ENCODE data around the gene USP15. TPM values are rescaled to one million over a fixed set of nuclear protein-coding genes. Genes with fewer than 3 reads are reported as not detected.
A peak's percentile ranks its signal among the peaks of the same experiment; 100 is the strongest.

The USP15 gene
- total RNA-seq, 2 donors from 2014 or later, result 186 to 222 TPM

DNA sequence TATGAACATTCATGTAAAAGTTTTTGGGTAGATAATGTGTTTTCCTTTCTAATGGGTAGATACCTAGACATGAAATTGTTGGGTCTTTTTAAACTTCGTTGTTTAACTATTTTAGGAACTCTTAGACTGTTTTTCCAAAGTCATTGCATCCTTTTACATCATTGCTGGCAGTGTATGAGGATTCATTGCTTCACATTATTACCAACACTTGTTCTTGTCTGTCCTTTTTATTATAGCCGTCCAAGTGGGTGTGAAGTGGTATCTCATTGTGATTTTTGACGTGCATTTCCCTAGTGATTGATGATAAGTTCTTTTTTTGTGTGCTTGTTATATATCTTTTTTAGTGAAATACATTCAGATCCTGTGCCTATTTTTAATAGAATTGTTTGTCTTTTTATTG is 39.4 kb downstream of the USP15 start:
- peaks cover 12% of the 10 kb centered on the region for H3K36me3 Mint-ChIP-seq (ENCODE audit: low read depth)
- no peak for DNase-seq
- no peaks in the 10 kb centered on the region for H3K9me3 ChIP-seq (ENCODE audit: control insufficient read depth, low read length, poor library complexity, severe bottlenecking)
- no peak for ATAC-seq
- H3K4me3 Mint-ChIP-seq, result no peak overlapping the region
- H3K4me1 Mint-ChIP-seq, result peaks cover 36% of the 10 kb centered on the region
- no peaks in the 10 kb centered on the region for H3K27me3 Mint-ChIP-seq
- peak overlapping the region; percentile 0 for H3K27ac Mint-ChIP-seq

DNA sequence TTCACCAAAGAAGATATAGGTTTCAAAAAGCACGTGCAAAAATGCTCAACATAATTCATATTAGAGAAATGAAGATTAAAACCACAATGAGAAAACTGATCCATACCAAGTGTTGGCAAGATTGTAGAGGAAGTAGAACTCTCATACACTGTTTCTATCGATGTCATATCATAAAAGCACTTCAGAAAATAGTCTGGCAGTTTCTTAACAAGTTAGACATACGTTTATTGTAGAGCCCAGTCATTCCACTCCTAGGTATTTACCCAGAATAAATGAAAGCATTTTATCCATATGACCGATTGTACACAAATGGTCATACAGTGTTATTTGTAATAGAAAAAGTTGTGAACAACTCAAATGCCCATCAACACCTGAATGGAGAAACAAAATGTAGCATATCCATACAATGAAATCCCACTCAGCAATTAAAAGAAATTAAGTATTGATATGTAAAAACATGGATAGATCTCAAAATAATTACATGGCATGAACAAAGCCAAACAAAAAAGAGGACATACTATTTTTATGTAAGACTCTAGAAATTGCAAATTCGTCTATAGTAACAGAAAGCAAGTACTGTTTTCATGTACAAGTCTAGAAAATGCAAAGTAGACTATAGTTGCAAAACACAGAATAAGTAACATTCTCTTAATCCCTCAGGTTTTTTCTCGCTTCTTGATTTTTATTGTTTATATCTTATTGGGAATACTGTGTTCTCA is 41.0 kb downstream of the USP15 start:
- Mint-ChIP-seq H3K27me3 (no peaks in the 10 kb centered on the region), H3K4me1 (peaks cover 26% of the 10 kb centered on the region), H3K36me3 (ENCODE audit: low read depth) (peaks cover 8% of the 10 kb centered on the region), H3K4me3 (no peak overlapping the region), H3K27ac (no peak overlapping the region)
- ATAC-seq (no peak), DNase-seq (no peak)
- H3K9me3 ChIP-seq (ENCODE audit: control insufficient read depth, low read length, poor library complexity, severe bottlenecking), result no peaks in the 10 kb centered on the region

DNA sequence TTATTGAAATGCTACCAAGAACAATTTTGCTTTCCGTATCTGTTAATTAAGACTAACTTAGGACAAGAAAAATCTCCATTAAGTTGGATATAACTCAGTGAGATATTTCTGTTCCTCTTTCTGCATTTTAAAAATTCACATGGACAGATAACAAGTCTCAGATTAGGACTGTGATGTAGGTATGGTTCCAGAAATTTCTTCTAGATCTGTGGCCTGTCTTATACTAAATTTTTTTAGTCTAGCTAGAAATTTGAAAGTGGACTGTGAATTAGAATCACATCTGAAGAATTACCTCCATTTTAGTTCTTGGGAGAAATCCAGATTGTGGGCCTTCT is 41.6 kb downstream of the USP15 start:
- no peak overlapping the region for H3K27ac Mint-ChIP-seq
- no peak overlapping the region for H3K4me3 Mint-ChIP-seq
- no peak for DNase-seq
- H3K27me3 Mint-ChIP-seq, result no peaks in the 10 kb centered on the region
- peaks cover 24% of the 10 kb centered on the region for H3K4me1 Mint-ChIP-seq
- peaks cover 8% of the 10 kb centered on the region for H3K36me3 Mint-ChIP-seq (ENCODE audit: low read depth)
- no peaks in the 10 kb centered on the region for H3K9me3 ChIP-seq (ENCODE audit: control insufficient read depth, low read length, poor library complexity, severe bottlenecking)
- ATAC-seq, result no peak

DNA sequence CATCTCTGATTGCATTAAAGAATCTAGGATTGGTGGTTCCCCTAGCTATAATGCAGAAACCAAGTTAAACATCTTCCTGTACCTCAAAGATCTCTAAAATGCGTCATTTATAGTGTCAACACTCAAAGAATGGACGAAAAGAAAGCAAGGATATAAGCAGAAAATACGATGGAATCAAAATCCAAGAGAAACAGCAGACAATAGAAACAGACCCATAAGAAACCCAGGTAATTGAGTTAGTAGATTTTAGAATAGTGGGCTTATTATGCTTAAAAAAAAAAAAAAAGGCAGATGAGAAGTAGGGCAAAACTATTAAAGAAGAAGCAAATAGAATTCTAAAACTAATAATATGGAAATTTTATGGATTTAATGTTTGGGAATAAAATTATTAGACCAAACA is 44.4 kb downstream of the USP15 start:
- no peak for ATAC-seq
- Mint-ChIP-seq H3K4me1 (peaks cover 30% of the 10 kb centered on the region), H3K36me3 (ENCODE audit: low read depth) (peaks cover 6% of the 10 kb centered on the region)

DNA sequence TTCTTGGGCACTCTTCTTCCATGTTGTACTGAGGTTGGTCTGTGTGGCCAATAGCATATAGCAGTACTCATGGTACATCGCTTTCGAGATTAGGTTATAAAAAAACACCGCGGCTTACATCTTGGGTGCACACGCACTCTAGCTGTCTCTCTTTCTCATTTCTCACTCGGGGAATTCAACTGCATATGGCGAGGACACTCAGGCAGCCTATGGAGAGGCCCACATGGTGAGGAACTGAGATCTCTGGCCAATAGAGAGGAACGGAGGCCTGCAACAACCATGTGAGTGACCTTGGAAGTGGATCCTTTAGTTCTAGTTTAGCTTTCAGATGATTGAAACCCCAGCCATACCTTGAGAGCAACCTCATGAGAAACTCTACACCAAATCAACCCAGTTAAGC is 45.6 kb downstream of the USP15 start:
- Mint-ChIP-seq H3K4me1 (peaks cover 32% of the 10 kb centered on the region), H3K36me3 (ENCODE audit: low read depth) (peaks cover 4% of the 10 kb centered on the region), H3K27ac (no peak overlapping the region), H3K27me3 (no peaks in the 10 kb centered on the region), H3K4me3 (no peak overlapping the region)
- no peak for DNase-seq
- no peak for ATAC-seq
- no peaks in the 10 kb centered on the region for H3K9me3 ChIP-seq (ENCODE audit: control insufficient read depth, low read length, poor library complexity, severe bottlenecking)

More for the DNA sequence above, 44.4 kb downstream of the USP15 start:
- H3K4me3 Mint-ChIP-seq, result no peak overlapping the region
- peak overlapping the region; percentile 8 for H3K27ac Mint-ChIP-seq
- DNase-seq, result no peak
- H3K9me3 ChIP-seq (ENCODE audit: control insufficient read depth, low read length, poor library complexity, severe bottlenecking), result no peaks in the 10 kb centered on the region
- no peaks in the 10 kb centered on the region for H3K27me3 Mint-ChIP-seq

DNA sequence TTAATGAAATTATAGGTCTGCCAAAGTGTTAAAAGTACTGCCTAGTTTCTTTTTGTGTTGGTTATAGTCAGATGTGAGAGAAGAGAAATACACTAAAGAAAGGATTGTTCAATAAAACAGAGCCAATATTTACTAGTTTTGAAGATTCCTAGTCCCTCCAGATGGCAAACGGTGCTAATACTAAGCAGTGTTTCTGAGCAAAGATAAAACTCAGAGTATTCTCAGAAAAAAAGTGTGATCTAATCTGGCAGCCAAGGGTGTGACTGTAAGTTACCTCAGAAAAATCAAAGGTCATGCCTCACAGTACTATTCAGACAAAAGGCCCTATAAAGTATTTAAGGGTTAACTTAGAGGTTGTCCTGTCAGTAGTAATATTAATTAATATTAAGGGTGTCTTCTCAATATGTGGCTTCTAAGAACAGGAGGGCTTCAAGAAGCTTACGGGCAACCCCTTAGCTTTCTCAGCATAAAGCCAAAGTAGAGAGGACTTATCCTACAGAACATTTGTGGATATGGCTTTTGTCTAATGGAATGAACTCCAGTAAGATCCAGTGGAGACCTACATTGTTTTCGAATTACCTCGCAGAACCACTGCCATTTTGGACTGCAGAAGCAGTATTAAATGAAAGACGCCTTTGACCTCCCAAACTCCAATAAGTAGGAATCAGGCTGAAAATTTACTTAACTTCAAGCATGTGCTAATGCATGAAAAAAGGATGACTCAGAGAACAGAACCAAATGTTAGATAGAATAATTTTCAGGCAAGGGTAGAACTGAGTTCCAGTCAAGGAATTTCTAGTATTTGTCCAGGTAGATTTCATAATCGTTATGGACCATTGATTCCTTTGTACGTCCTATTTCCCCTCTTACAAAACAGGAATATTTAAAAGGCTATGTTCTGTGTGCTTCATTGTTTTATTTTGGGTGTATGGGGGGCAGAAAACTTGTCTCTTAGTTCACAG is 46.6 kb downstream of the USP15 start:
- Mint-ChIP-seq H3K27ac (no peak overlapping the region), H3K4me1 (peaks cover 38% of the 10 kb centered on the region), H3K4me3 (no peak overlapping the region), H3K36me3 (ENCODE audit: low read depth) (peaks cover 6% of the 10 kb centered on the region), H3K27me3 (no peaks in the 10 kb centered on the region)
- ATAC-seq (no peak), DNase-seq (no peak)
- H3K9me3 ChIP-seq (ENCODE audit: control insufficient read depth, low read length, poor library complexity, severe bottlenecking), result no peaks in the 10 kb centered on the region

DNA sequence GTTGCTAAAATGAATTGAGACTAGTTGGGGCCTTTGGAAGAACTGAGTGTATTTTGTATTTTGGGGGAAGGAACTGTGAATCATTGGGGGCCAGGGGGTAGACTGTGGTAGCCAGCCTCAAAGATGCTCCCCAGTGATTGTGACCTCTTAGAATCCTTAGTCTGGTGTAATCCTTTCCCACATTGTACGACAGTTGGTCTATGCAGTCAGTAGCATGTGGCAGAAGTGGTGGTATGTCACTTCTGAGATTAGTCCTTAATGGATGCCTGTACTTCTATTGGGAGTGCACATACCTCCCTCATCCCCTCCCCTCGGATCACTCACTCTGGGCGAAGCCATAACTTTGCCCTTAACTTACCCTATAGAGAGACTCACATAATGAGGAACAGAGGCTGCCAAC is 48.0 kb downstream of the USP15 start:
- Mint-ChIP-seq H3K36me3 (ENCODE audit: low read depth) (peaks cover 6% of the 10 kb centered on the region), H3K27me3 (no peaks in the 10 kb centered on the region), H3K4me1 (peaks cover 40% of the 10 kb centered on the region), H3K27ac (no peak overlapping the region), H3K4me3 (no peak overlapping the region)
- no peaks in the 10 kb centered on the region for H3K9me3 ChIP-seq (ENCODE audit: control insufficient read depth, low read length, poor library complexity, severe bottlenecking)
- ATAC-seq (no peak), DNase-seq (no peak)

DNA sequence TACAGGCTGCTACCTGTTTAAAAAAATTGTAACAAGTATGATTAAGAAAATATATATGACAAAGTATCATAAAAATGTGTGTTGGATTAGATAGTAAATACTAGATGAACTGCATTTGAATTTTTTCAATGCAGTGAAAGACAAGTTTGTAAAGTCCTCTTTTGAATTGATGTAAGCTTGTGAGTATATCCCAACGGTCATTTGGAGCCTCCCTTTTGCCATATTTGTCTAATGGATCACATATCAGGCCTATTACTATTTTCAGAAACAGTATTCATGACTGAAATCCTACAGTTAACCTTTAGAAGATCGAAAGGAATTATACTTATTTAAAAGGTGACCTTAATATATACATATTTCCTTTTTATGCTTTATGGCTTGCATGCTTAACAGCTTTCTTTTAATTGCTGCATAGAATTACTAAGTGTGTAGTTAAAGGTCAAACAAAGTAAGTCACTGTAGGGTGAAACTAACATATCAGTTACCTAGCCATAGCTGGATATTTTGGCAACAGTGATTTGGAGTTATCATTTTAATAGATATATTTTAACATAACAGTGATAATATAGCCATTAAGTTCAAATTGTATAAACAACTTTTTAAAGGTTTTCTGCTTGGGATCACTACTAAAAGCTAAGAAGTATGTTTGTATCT is 53.6 kb downstream of the USP15 start:
- DNase-seq, result no peak
- Mint-ChIP-seq H3K27me3 (no peaks in the 10 kb centered on the region), H3K4me1 (peaks cover 32% of the 10 kb centered on the region), H3K36me3 (ENCODE audit: low read depth) (peaks cover 5% of the 10 kb centered on the region), H3K4me3 (no peak overlapping the region), H3K27ac (no peak overlapping the region)
- ATAC-seq, result no peak
- no peaks in the 10 kb centered on the region for H3K9me3 ChIP-seq (ENCODE audit: control insufficient read depth, low read length, poor library complexity, severe bottlenecking)

DNA sequence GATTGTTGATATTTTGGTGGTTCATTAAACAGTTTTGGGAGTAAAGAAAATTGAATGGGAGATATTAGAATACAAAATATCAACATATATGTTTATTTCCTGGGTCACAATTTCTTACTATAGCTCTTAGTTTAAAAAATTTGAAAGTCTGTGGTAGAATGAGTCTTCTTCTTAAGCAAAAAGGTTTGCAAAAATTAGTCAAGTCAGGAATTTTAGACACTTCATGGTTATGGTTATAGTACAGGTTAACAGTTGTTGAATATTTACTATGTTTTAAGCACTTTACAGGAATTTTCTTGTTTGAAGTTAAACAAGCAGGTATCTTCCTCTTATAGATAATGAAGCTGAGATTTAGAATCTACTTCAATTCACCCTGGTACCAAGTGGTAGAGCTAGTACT is 56.8 kb downstream of the USP15 start:
- no peak for ATAC-seq
- H3K9me3 ChIP-seq (ENCODE audit: control insufficient read depth, low read length, poor library complexity, severe bottlenecking), result no peaks in the 10 kb centered on the region
- H3K4me3 Mint-ChIP-seq, result no peak overlapping the region
- H3K27ac Mint-ChIP-seq, result peak overlapping the region; percentile 62
- H3K4me1 Mint-ChIP-seq, result peaks cover 18% of the 10 kb centered on the region
- DNase-seq, result no peak
- no peaks in the 10 kb centered on the region for H3K27me3 Mint-ChIP-seq
- peaks cover 9% of the 10 kb centered on the region for H3K36me3 Mint-ChIP-seq (ENCODE audit: low read depth)

DNA sequence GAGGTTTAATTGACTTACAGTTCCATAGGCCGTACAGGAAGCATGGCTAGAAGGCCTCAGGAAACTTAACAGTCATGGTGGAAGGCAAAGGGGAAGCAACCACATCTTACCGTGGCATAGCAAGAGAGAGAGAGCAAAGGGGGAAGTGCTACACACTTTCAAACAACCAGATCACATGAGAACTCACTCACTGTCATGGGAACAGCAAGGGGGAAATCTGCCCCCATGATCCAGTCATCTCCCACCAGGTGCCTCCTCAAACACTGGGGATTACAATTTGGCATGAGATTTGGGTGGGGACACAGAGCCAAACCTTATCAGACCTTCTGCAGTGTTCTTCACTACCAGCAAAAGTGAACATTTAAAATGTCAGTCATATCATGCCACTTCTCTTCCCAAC is 58.9 kb downstream of the USP15 start:
- no peaks in the 10 kb centered on the region for H3K9me3 ChIP-seq (ENCODE audit: control insufficient read depth, low read length, poor library complexity, severe bottlenecking)
- Mint-ChIP-seq H3K4me1 (peaks cover 23% of the 10 kb centered on the region), H3K4me3 (no peak overlapping the region), H3K27me3 (no peaks in the 10 kb centered on the region), H3K27ac (peak overlapping the region; percentile 2), H3K36me3 (ENCODE audit: low read depth) (peaks cover 15% of the 10 kb centered on the region)
- no peak for DNase-seq
- ATAC-seq, result peak; percentile 39

DNA sequence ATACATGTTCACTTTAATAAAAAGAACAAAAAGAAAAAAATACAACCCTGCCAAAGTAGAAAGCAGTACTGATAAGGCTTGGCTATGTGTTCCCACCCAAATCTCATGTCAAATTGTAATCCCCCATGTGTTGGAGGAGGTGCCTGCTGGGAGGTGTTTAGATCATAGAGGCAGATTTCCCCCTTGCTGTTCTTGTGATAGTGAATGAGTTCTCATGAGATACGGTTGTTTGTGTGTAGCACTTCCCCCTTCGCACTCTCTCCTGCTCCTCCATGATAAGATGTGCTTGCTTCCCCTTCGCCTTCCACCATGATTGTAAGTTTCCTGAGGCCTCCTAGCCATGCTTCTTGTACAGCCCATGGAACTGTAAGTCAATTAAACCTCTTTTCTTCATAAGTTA is 59.9 kb downstream of the USP15 start:
- H3K9me3 ChIP-seq (ENCODE audit: control insufficient read depth, low read length, poor library complexity, severe bottlenecking), result no peaks in the 10 kb centered on the region
- Mint-ChIP-seq H3K4me1 (peaks cover 23% of the 10 kb centered on the region), H3K4me3 (no peak overlapping the region), H3K36me3 (ENCODE audit: low read depth) (peaks cover 15% of the 10 kb centered on the region), H3K27me3 (no peaks in the 10 kb centered on the region), H3K27ac (peak overlapping the region; percentile 14)
- DNase-seq (no peak), ATAC-seq (no peak)

DNA sequence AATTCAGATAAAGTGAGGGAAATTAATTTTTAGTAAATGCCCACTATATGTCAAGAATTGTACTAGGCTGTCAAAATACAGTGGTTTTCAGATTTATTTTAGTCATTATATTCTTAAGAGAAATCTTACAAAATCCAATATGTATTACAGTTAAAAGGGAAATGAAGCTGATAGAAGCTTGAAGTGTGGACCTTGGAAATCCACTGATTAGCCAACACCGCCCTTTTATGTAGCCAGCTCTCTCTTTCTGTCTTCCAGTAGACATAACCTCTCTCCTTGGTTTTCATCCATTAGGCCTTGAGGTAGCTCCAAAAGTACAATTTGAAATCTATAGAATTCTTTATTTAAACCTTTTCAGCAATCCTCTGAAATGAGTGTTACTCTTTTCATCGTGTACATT is 63.2 kb downstream of the USP15 start:
- Mint-ChIP-seq H3K36me3 (ENCODE audit: low read depth) (peaks cover 15% of the 10 kb centered on the region), H3K4me1 (peaks cover 18% of the 10 kb centered on the region), H3K27ac (peak overlapping the region; percentile 29), H3K4me3 (no peak overlapping the region), H3K27me3 (no peaks in the 10 kb centered on the region)
- no peaks in the 10 kb centered on the region for H3K9me3 ChIP-seq (ENCODE audit: control insufficient read depth, low read length, poor library complexity, severe bottlenecking)
- DNase-seq, result no peak
- no peak for ATAC-seq

DNA sequence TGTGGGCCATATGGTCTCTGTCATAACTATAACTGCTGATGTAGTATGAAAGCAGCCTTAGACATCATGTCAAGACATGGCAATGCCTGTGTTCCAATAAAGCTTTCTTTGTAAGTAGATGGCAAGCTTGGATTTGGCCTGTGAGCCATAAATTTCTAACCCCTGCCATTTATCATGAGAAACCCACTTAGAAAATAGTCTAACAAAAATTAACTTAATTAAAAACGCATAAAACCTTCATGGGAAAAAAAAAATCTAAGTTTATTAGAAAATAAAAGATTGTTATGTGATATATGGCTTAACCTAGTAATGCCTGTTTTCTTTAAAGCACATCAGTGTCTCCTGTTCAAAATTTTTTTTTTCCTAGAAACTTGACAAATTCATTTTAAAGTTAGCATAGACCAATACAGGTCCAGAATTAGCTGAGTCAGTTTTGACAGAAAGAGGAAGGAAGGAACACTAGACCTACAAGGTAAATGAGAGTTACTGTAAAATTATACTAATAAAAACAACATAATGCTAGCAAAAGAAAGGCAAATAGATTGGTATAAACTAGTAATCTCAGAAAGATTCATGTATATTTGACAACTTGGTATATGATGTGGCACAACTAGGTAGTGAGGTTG is 68.2 kb downstream of the USP15 start:
- ATAC-seq (no peak), DNase-seq (no peak)
- H3K27ac Mint-ChIP-seq, result no peak overlapping the region
- no peaks in the 10 kb centered on the region for H3K9me3 ChIP-seq (ENCODE audit: control insufficient read depth, low read length, poor library complexity, severe bottlenecking)
- H3K36me3 Mint-ChIP-seq (ENCODE audit: low read depth), result peaks cover 5% of the 10 kb centered on the region
- H3K27me3 Mint-ChIP-seq, result no peaks in the 10 kb centered on the region
- peaks cover 7% of the 10 kb centered on the region for H3K4me1 Mint-ChIP-seq
- no peak overlapping the region for H3K4me3 Mint-ChIP-seq

Data from T-helper 17 cell (primary cell).